Ramos (cell line): Measurements from ENCODE around the gene COLEC12.
"Not testable (repeated sequence)": the region's sequence is repeated elsewhere in the genome, so short reads cannot be mapped to it uniquely, and the experiment has no call there.

ENCODE experiments used
- in situ Hi-C: fragments of 300-500 bp; cut with MboI; formaldehyde crosslinking; loops from one replicate; pipeline ENCODE4 v1.14.3; 2022; ENCODE audit warnings: low sequenced_read_pairs; ENCODE audit not compliant: unreplicated experiment

Gene COLEC12

GRCh38 chr18:303011-303410, 197.5 kb downstream of the COLEC12 start:
- in situ Hi-C loops: no loop called here

DNA sequence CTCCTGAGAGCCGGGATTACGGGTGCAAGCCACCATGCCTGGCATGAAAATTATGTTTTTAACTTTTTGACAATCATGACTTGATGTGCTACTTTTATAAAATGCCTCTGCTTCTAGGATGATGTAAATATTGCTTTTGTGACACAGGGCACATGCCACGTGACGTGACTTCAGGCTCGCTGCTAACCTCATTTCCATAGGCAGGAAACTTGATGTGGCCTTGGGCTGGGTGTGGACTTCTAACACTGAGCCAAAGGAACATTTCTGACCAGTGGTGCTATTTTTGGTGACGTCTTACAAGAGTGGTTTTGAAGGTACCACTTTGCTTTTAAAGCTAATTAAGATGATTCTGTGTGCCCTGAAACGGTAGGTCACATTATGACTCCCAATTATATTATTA, 198.4 kb downstream of the COLEC12 start:
- in situ Hi-C loops: no loop called here

DNA sequence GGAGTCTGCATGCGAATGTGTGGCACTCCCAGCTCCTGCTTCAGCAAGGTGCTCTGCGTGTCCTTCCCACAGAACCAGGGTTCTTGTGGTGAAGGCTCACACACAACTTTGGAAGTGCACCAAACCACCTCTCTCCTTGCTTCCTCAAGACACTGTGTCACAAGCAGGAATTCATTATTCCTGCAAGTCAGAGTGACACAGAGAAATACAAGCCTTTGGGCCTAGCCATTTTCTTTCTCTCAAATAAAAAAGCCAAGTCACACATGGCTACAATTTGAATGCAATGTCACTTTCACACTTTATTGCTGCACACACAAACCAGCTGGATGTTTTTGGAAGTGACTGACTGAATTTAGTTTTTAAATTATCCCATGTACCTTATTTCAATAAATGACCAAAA, 202.6 kb downstream of the COLEC12 start:
- in situ Hi-C loops: no loop called here

GRCh38 chr18:295756-296490, 204.6 kb downstream of the COLEC12 start:
- in situ Hi-C loops: no loop called here

DNA sequence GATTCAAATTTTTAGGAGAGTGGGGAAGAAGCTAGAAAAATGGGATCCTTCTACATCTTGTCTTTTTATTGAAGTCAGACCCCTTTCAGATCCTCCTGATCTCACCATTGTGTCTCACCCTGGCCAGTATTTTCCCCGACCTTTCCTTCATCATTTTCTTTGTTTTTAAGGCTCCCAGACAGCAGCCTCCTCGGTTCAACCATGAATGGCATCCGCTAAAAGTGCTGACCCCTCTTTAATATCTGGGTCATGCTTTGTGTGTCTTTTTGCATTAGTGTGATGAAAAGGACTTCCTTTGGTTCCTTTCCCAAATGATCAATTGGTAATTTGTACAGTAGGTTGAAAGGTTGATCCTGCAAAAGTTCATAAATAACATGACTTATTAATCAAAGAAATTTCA, 205.9 kb downstream of the COLEC12 start:
- in situ Hi-C loops: no loop called here

DNA sequence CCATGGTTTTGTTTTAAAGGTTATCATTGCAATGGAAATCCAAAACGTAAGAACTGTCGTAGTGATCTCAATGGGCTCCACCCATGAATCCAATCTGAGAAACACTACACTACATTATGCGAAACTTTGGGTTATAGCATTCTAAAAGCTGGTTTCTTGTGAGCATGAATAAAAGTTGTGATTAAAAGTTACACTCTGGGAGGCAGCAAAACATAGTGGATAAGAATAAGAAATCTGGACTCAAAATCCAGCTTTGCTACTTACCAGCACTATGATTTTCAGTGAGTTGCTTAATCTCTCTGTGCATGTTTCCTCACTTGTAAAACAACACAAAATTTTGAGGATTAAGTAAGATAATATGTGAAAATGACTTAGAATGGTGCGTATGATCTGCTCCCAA, 207.0 kb downstream of the COLEC12 start:
- in situ Hi-C loops: no loop called here

DNA sequence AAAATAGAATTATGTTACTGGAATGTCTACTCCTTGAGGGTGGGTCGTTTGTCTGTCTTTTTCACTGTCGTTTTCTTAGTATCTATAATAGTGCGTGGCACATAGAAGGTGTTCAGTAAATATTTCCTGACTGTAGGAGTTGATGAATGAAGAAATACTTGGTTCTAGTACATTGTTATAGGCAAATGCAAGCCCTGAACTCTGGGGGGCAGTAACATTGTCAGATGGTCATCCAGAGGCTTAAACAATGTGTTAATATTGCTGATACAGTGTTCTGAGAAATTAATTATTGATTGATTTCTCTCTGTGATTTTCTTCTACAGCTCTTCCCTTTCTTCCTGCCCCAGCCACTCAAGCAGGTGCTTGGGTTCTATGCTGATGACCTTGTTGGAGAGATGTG, 208.2 kb downstream of the COLEC12 start:
- in situ Hi-C loops: no loop called here

DNA sequence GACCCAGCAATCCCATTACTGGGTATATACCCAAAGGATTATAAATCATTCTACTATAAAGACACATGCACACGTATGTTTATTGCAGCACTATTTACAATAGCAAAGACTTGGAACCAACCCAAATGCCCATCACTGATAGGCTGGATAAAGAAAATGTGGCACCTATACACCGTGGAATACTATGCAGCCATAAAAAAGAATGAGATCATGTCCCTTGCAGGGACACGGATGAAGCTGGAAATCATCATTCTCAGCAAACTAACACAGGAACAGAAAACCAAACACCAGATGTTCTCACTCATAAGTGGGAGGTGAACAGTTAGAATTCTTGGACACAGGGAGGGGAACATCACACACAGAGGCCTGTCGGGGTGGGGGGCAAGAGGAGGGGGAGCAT, 210.5 kb downstream of the COLEC12 start:
- in situ Hi-C loops: not testable (repeated sequence)

DNA sequence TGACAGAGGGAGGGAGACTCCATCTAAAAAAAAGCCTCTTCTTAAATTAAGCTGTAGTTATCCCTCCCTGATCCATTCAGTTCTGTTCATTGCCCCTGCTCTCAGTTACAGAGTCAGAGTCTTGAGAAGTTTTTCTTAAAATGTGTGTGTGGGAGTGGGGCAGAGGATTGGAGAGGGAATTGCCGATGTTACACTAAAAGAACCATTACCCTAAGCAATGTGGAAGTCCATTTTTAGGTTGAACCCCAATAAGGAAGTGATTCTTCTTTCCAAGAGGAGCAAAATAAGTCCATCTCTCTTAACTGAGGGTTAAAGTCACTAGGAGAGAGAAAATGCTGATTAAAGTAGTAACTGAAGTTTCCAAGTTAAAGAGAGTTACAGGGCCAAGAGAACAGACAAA, 211.5 kb downstream of the COLEC12 start:
- in situ Hi-C loops: no loop called here

GRCh38 chr18:286515-287310, 213.8 kb downstream of the COLEC12 start:
- in situ Hi-C loops: no loop called here

DNA sequence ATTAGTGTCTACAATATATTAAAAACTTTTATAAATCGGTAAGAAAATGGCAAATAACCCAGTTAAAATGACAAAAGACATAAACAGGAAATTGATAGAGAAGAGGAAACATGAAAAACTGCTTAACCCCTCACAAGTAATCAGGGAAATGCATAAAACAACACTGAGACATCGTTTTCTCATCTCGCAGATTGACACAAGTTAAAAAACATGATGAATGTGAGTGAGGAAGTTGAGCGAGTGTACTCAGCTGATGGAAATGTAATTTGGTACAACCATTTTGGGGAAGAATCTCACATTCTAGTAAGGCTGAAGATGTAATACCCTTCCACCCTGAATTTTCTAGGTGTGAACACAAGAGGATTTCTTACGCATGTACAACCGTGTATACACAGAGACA, 214.7 kb downstream of the COLEC12 start:
- in situ Hi-C loops: no loop called here

GRCh38 chr18:275486-275885, 225.0 kb downstream of the COLEC12 start:
- in situ Hi-C loops: no loop called here

- in situ Hi-C loops: no loop called here
Measured at GRCh38 chr18:274313-274712, 226.2 kb downstream of the COLEC12 start.

DNA sequence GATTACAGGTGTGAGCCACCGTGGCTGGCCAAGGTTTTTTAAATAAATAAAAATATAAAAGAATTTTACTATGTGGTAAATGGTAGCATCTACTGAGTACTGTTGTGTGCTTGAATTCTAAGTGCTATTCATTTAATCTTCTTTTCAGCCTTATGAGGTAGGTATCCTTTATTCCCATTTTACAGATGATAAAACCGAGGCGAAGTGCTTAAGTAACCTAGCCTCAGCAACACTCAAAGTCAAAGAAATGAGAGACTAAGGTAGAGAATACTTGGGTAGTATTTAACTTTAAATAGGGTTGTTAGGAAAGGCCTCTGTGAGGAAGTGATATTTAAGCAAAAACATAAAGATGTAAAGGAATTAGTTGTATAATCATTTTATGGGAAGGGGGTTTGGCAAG, 227.0 kb downstream of the COLEC12 start:
- in situ Hi-C loops: no loop called here

GRCh38 chr18:272650-273049, 227.9 kb downstream of the COLEC12 start:
- in situ Hi-C loops: no loop called here

- in situ Hi-C loops: no loop called here
Measured at GRCh38 chr18:269480-270095, 230.9 kb downstream of the COLEC12 start.

GRCh38 chr18:267688-268552, 232.6 kb downstream of the COLEC12 start, which contains the start of gene THOC1:
Gene THOC1 (minus strand): TSS chr18:268047. CDS start chr18:268019, 28 bp downstream.
- in situ Hi-C loops: no loop called here

DNA sequence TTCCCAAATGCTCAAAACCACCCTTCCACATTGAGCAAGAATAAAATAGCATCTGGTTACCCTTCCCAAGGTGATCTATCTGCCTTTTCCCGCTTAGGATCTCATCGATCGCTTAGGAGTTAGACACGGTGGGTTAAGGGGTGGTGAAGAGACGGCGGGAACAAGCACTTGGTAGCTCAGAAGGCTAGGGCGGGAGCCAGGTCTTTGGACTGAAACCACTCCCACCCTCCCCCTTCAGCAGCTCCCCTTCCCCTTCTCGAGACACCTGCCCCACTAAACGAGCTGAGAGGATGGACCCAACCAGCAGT, 233.2 kb downstream of the COLEC12 start:
- in situ Hi-C loops: no loop called here
